NB4 (cell line): ENCODE measurements around the gene PUDP.

Experiments
- MYC ChIP-seq: IDR thresholded peaks from 2 replicates; pipeline ENCODE4 v1.6.1; 2011; ENCODE audit warnings: low read depth, low read length
- POLR2A ChIP-seq: IDR thresholded peaks from 2 replicates; pipeline ENCODE4 v1.6.1; 2011; ENCODE audit warnings: mild to moderate bottlenecking; ENCODE audit not compliant: insufficient read length; ENCODE audit errors: extremely low read depth
- TF ChIP-seq, protein P1 (sequence below): IDR thresholded peaks from one replicate; pipeline ENCODE4 v1.5.1; 2012; ENCODE audit warnings: low read depth, low read length
- TF ChIP-seq, protein P2 (sequence below): IDR thresholded peaks from 2 replicates; pipeline ENCODE4 v1.6.1; 2011; ENCODE audit warnings: low read depth, low read length

DNA sequence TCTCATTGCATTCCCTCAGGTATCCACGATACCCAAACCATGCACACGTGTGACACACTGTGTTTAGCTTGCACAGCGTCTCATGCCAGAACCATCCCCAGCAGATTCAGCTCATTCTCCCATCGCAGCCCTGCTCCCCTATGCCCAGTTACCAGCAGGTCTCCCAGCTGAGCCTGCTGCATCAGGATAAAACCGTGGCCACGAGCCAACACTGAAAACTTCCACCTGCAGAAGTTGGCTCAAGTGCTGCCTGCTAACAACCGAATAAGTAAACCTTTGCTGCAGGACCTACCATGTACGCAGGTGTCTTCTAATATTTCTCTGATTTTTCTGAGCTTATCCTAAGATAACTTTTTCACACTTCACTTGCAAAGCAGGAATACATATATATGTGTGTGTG is 120.9 kb downstream of the PUDP start:
- TF ChIP-seq, protein P1, sequence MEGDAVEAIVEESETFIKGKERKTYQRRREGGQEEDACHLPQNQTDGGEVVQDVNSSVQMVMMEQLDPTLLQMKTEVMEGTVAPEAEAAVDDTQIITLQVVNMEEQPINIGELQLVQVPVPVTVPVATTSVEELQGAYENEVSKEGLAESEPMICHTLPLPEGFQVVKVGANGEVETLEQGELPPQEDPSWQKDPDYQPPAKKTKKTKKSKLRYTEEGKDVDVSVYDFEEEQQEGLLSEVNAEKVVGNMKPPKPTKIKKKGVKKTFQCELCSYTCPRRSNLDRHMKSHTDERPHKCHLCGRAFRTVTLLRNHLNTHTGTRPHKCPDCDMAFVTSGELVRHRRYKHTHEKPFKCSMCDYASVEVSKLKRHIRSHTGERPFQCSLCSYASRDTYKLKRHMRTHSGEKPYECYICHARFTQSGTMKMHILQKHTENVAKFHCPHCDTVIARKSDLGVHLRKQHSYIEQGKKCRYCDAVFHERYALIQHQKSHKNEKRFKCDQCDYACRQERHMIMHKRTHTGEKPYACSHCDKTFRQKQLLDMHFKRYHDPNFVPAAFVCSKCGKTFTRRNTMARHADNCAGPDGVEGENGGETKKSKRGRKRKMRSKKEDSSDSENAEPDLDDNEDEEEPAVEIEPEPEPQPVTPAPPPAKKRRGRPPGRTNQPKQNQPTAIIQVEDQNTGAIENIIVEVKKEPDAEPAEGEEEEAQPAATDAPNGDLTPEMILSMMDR: no peak
- TF ChIP-seq, protein P2, sequence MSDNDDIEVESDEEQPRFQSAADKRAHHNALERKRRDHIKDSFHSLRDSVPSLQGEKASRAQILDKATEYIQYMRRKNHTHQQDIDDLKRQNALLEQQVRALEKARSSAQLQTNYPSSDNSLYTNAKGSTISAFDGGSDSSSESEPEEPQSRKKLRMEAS: no peak
- TF ChIP-seq POLR2A: no peak
- TF ChIP-seq MYC: no peak
